GM21360 (cell line): ENCODE results near the gene OR1J2.
"Not testable (repeated sequence)": the region's sequence is repeated elsewhere in the genome, so short reads cannot be mapped to it uniquely, and the experiment has no call there.

Experiments
- ATAC-seq: cut with Tn5 transposase; IDR thresholded peaks from one replicate; pipeline ENCODE4 v1.9.1; 2021; ENCODE audit warnings: mild to moderate bottlenecking, moderate library complexity; ENCODE audit not compliant: unreplicated experiment

OR1J2 gene, protein sequence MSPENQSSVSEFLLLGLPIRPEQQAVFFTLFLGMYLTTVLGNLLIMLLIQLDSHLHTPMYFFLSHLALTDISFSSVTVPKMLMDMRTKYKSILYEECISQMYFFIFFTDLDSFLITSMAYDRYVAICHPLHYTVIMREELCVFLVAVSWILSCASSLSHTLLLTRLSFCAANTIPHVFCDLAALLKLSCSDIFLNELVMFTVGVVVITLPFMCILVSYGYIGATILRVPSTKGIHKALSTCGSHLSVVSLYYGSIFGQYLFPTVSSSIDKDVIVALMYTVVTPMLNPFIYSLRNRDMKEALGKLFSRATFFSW

DNA sequence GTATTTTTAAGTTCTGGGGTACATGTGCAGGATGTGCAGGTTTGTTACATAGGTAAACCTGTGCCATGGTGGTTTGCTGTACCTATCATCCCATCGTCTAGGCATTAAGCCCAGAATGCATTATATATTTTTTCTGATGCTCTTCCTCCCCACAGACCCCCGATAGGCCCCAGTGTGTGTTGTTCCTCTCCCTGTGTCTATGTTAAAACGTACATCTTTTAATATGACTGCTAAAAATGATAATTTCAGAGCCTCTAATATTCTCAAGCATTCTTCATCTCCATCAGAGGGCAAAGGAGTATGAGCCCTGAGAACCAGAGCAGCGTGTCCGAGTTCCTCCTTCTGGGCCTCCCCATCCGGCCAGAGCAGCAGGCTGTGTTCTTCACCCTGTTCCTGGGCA lies at the start of gene OR1J2:
TSS of gene OR1J2 (plus strand) at position 301 of the 400 bp plus-strand sequence. CDS start at position 301, 0 bp downstream.
- no peak for ATAC-seq

DNA sequence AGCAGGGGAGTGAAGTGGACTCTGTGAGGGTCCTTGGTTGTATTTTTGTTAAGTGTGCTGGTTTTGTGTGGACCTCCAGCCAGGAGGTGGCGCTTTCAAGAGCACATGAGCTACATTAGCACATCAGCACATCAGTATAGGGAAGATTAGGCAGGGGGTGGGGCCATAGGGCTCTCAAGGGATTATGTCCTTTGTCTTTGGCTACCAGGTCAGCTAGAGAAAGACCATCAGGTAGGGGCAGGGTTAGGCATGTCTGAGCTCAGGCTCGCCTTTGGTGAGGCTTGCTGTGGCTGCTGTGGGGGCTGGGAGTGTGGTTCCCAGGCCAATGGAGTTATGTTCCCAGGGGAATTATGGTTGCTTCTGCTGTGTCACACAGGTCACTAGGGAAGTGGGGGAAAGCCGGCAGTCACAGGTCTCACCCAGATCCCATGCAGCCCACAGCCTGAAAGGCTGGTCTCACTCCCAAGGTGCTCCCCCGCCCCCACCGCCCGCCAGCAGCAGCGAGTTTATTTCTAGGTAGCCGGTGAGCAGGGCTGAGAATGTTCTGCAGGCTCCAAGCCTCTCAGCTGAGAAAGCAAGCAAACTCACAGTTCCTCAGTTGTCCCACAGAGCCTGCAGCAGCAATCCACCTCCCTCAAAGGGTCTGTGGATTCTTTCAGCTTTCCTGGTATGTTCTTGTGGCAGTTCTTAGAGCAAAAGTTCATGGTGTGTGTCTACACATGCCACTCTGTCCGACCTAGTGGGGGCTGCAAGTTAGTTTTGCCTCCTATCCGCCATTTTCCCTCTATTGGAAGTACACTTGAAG lies 46.6 kb upstream of the OR1J2 start:
- ATAC-seq = no peak

DNA sequence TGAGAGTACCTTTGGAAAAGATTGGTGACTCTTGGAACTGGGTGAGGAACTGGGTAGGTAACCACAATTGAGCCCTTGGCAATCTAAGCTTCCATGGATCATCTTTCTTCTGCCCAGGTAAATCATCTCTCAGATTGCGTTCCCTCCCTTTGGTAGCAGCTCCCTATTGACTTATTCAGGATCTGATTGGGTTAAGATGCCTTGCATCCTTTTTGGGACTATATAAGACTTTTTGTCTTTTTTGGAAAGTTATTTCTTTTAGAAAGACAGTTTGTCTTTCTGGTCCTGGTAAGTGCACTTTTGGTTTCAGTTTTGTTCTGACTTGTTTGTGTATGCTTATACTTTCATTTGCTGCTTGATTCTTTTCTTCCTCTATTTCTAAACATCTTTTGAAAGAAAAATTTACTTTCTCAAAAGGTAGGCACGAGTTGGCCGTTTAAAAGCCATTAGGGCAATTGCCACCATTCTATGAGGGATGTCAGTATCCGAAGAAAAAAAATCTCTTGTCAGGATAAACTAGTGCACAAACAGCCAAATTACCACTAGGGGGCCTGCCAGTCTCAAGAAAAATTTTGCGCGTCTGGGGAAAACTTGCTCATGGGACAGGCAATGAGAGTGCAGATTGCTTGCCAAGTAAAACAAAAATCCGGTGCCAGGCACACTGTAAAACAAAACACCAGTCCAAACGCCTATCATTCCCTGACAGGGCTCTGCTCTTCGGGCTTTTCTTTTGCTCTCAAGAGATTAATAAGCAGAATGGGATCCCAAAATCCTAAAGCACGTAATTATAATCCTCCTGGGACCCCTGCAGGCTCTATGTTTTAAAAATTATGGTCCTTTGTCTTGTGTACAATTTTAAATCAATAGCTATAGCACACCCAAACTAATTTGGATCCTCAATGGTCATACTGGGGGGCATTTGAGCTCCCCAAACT lies 45.7 kb upstream of the OR1J2 start:
- ATAC-seq = peak; percentile 87

DNA sequence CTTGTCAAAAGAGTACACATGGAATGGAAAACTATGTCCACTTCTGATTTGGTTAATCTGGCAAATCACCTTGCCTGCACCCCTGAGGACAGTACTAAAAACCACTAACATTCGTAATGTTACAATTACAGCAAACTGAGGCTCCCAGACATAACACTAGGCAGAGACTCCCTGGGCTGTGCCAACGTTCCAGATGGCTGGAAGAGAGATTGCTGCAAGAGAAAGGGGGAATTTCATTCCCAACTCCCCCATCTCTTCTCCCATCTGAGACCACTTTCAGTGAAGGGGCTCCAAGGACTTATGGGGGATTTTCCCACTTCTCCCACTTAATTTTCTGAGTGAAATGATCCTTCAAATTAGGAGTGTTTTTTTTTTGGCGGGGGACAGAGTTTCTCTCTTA lies 44.1 kb upstream of the OR1J2 start:
- no peak for ATAC-seq

DNA sequence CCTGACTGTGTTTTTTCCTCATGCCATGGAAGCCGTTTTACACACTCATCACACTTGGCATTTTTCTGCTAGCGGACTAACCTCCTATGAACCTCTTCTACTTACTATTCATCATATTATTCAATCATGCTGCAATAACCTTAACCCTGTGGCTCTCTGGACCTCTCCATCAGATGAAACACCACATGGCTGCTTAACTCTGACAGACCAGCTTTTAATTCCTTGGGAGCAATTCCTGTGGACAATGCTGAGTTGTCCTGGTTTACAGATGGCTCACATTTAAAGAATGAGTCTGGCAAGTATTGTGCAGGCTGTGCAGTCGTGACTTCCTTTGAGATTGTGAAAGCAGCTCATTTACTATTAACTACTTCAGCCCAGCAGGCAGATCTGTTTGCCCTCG lies 41.9 kb upstream of the OR1J2 start:
- no peak for ATAC-seq

DNA sequence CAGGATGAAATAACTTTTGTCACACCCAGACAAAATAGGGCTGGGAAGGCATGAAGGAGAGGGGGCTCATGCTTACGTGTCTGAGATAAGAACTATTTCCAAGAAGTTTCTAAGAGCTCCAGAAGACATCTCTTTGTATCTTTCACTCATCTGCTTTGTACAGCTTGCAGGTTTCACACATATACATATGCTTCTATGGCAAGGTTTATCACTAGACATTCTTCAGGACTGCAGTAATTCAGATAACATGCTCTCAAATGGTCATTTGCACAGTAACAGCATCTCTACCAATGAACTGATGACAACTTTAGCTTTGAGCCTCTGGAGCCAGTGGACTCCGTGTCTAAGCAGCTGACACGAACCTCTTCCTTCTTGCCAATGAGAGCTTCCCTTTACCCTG lies 36.0 kb upstream of the OR1J2 start:
- ATAC-seq = no peak

DNA sequence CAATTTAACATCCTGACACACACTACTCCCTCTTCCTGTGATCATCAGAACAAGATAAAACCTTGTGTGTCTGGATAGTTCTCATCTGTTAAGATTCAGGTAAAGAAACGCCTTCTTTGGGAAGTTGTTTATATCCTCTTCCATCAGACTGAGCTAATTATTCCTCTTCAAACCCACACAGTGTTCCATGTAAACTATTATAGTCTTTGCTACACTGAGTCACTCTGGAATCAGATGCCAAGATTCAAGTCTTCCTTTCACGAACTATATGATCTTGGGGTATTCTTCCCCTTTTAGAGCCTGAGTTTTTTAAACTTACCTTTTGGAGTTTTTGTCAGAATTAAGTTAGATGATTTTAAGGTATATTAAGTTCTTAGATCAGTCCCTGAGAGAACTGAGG lies 34.9 kb upstream of the OR1J2 start:
- ATAC-seq = no peak

DNA sequence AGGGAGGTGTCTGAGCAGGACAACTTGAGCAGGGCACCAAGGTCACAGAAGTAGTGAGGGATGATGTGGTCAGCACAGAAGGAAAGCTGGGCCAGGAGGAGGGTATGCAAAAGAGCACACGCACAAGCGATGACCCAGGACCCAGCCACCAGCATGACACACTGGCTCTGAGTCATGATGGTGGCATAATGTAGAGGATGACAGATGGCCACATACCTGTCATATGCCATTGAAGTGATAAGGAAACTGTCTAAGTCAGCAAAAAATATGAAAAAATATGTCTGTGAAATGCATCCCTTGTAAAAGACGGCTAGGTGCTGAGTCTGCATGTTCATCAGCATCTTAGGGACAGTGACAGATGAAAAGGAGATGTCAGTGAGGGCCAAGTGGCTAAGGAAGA lies 33.3 kb upstream of the OR1J2 start:
- ATAC-seq = no peak

DNA sequence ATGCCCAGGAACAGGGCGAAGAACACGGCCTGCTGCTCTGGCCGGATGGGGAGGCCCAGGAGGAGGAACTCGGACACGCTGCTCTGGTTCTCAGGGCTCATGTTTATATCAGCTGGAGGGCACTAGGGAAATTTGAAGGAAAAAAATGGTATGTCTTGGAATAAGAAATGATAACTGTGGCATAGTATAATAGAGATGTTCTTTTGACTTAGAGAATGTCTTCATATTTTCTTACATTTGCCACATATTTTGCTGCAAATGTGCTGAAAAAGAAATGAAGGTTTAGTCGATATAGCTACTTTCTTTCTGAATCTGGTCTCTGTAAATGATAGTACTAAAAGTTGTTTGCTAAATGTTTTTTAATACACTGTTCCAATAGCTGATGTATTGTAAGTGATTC lies 32.8 kb upstream of the OR1J2 start, which contains the start of gene OR1J1:
TSS of gene OR1J1 (minus strand) at position 101 of the 400 bp plus-strand sequence. CDS start at position 101, 0 bp downstream.
- no peak for ATAC-seq

DNA sequence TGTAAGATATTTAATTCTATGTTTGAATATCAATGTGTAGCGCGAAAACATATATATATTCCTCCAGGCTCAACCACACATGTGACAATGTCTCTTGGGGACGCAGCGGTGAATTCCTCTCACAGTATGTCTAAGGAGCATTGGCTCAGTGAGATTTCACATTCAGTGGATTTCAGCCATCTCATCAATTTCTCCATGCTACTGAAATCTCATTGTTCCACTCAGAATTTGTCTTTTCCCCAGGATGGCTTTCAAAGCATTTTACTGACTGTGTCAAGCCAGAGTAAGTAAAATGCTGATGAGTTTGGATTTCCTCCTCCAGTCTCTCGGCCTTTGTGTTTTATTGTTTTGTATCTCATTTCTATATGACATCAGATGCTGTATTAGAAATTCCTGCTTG lies 31.5 kb upstream of the OR1J2 start:
- no peak for ATAC-seq

DNA sequence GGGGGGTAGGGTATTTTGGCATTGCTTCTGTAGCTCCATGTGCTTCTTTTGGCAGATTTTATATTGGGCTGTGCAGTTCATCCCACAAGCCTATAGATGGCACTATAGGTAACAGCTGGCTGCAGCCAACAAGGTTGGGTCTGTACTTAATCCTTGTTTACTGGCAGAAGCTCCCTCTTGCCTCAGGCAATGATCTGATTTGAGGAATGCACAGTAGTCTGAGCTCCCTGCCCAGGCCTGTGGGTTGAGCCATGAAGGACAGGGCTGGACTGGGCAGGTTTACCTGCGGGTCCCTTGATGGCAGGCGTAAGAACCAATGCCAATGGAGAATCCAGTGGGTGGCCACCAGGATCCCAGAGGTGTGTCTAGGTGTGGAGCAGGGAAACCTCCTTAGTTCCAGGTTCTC lies 11.7 kb upstream of the OR1J2 start:
- peak; percentile 71 for ATAC-seq

DNA sequence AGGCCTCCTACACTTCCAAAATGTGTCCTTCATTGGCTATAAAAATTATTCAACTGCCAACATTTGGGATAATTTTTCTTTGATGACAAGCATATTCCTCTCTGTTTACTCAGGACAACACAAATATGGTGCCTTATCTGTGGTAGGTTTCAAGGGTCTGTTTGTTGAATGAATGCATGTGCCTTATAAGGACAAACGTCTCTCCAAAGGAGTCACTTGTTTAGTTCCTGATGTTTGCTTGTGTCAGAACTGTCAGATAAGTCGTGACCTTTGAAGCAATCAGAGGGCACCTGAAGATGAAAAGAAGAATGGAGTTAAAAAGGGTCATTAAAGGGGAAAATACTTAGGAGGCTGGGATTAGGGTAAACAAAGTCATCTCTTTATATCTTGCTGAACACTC lies 3.6 kb upstream of the OR1J2 start:
- ATAC-seq = no peak

DNA sequence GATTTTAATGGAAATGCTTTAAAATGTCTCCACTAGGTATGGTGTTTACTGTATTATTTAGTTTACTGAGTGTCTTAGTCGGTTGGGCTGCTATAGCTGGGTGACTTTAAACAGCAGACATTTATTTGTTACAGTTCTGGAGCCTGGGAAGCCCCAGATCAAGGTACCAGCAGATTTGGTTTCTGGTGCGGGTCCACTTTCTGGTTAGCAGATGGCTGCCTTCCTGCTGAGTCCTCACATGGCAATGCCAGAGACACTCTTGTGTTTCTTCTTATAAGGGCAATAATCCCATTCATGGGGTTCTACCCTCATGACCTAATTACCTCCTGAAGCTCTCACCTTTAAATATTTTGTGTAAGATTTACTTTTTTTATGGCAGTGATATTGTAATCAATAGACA lies 7.6 kb downstream of the OR1J2 start:
- no peak for ATAC-seq

DNA sequence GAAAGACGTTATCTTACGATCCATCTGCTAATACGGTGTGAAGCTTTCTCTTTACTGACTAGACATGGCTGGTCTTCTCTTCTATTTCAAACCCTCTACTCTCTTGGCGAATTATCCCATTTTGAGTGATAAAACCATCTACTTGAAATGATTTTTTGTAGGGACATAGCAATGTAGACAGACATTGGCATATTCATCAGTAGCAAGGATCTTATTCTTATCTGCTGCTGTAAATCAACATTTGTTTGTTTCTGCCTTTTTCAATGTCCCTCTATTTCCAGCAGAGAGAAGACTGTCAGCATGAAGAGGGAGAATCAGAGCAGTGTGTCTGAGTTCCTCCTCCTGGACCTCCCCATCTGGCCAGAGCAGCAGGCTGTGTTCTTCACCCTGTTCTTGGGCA lies 8.2 kb downstream of the OR1J2 start, which contains the start of gene OR1J4:
TSS of gene OR1J4 (plus strand) at position 301 of the 400 bp plus-strand sequence. CDS start at position 301, 0 bp downstream.
- no peak for ATAC-seq

DNA sequence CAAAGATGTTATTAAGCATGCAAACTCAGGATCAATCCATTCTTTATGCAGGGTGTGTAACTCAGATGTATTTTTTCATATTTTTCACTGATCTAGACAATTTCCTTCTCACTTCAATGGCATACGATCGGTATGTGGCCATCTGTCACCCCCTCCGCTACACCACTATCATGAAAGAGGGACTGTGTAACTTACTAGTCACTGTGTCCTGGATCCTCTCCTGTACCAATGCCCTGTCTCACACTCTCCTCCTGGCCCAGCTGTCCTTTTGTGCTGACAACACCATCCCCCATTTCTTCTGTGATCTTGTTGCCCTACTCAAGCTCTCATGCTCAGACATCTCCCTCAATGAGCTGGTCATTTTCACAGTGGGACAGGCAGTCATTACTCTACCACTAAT lies 8.8 kb downstream of the OR1J2 start:
- no peak for ATAC-seq

DNA sequence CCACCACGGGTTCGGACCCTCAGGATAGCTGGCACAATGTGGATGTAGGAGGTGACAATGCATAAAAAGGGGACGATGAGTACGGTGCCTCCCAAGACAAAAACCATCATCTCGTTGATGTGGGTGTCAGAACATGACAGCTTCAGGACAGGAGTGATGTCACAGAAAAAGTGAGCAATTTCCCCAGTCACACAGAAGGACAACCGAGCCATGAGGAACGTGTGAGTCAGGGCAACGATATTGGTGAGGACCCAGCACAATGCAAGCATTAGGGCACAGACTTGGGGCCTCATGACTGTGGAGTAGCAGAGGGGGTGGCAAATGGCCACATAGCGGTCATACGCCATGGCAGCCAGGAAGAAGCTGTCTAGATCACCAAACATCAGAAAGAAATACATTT lies 16.0 kb downstream of the OR1J2 start:
- ATAC-seq = no peak

DNA sequence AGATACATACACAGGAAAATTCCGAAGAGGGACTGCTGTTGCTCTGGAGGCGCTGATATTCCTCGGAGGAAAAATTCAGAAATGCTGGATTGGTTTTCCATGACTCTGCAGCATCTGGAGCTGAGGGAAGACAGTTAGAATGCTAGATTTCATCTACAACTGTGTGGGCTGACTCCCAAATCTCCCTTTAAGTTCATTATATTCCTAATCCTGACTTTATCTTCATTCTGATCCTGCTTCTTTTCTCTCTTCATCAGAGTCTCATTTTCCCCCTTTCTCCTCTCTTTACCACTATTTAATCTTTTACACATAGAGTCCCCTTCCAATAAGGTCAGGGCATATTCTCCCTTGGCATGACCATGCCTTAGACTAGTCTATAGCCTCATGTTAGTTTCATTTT lies 16.6 kb downstream of the OR1J2 start, which contains the start of gene OR1N1:
TSS of gene OR1N1 (minus strand) at position 101 of the 400 bp plus-strand sequence. CDS start at position 101, 0 bp downstream.
- no peak for ATAC-seq

DNA sequence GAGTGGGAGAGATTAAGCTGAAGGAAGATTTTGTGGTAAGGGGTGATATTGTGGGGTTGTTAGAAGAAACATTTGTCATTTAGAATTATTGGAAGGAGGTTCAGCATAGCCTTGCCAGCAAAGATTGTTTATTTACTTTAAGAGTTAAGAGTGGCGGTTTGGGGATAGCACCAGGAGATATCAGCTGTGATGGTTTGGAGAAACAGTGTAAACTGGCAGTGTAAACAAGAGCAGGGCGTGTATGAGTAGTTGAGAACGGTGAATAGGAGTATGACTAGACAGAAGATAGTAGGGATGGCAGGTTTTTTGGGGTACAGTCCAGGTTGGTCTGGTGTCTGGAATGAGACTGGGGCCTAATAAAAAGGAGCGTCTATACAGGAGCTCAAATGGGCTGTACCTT lies 20.6 kb downstream of the OR1J2 start:
- ATAC-seq = not testable (repeated sequence)

DNA sequence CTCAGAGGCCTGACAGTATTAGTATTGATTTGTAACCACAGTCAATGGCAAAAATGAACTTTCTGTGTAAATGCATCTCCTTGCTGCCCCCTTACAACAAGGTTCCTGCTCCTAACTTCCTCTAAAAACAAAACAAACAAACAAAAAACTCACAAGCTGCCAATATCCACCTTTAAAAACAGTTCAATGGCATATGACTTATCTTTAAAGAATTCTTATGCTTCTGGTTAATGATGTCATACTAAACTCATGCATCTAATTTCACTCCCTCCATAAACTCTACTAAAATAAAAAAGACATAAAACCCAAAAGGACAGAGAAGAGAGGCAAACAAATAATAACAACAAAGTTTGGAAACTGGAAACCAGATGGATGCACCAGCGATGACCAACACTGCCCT lies 25.5 kb downstream of the OR1J2 start:
- ATAC-seq = no peak

DNA sequence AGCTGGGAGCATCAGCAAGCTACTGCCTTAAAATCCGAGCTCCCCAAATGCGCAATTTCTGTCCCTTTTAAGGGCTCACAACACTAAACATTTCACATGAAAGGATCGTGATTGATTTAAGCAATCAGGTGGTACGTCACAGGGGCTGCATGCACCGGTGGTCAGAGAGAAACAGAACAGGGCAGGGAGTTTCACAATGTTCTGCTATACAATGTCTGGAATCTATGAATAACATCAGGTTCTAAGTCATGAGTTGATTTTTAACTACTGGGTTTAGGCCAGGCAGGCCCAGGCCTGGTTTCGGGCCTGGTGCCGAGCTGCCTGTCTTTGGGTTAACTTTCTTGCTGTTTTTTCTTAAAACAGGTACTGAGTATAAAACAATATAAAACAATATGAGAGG lies 26.5 kb downstream of the OR1J2 start:
- not testable (repeated sequence) for ATAC-seq

DNA sequence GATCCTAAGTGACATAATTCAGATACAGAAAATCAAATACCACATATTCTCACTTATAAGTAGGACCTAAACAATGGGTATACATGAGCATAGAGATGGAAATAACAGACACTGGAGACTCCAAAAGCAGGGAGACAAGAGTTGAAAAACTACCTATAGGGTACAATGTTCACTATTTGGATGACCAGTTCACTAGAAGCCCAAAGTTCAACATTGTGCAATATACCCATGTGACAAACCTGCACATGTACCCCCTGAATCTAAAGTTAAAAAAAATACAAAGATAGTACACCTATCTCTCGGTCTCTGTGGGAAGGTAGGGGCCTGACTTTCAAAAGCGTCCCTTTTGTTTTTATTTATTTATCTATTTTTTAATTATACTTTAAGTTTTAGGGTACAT lies 28.2 kb downstream of the OR1J2 start:
- no peak for ATAC-seq
